Measurements from ENCODE around the gene PRKAB2. TPM values are rescaled to one million over a fixed set of nuclear protein-coding genes. Genes with fewer than 3 reads are reported as not detected.
"Not testable (repeated sequence)": the region's sequence is repeated elsewhere in the genome, so short reads cannot be mapped to it uniquely, and the experiment has no call there.

PRKAB2 gene
- polyA plus RNA-seq, 3 donors from 2014 or later, result 1.0 to 2.7 (median 2.3) TPM

GRCh38 chr1:147167365-147167764 lies 4.9 kb downstream of the PRKAB2 start:
- no peak for DNase-seq
- peaks cover 17 to 22% of the 10 kb centered on the region in 2 donors for H3K4me1 Mint-ChIP-seq
- no peak overlapping the region for H3K4me3 Mint-ChIP-seq
- H3K27ac Mint-ChIP-seq, result no peak overlapping the region
- H3K9me3 Mint-ChIP-seq, result no peaks in the 10 kb centered on the region
- peaks cover 1 to 3% (median 2%) of the 10 kb centered on the region in 3 donors for H3K27me3 Mint-ChIP-seq (ENCODE audit: low read depth in 3 of 3)
- peaks cover 0 to 15% (median 14%) of the 10 kb centered on the region in 3 donors for H3K36me3 Mint-ChIP-seq

- Mint-ChIP-seq H3K9me3 (no peaks in the 10 kb centered on the region), H3K36me3 (peaks cover 13 to 43% (median 34%) of the 10 kb centered on the region in 3 donors), H3K27ac (no peak overlapping the region), H3K4me3 (no peak overlapping the region), H3K27me3 (ENCODE audit: low read depth in 3 of 3) (no peaks in the 10 kb centered on the region), H3K4me1 (no peaks in the 10 kb centered on the region)
- DNase-seq, result no peak
Observed at GRCh38 chr1:147163019-147163418, 9.3 kb downstream of the PRKAB2 start.

- no peak overlapping the region for H3K27ac Mint-ChIP-seq
- DNase-seq, result no peak
- no peaks in the 10 kb centered on the region for H3K4me1 Mint-ChIP-seq
- H3K27me3 Mint-ChIP-seq (ENCODE audit: low read depth in 3 of 3), result no peaks in the 10 kb centered on the region
- H3K9me3 Mint-ChIP-seq, result no peaks in the 10 kb centered on the region
- H3K4me3 Mint-ChIP-seq, result no peak overlapping the region
- H3K36me3 Mint-ChIP-seq, result peaks cover 22 to 52% (median 44%) of the 10 kb centered on the region in 3 donors
Observed at GRCh38 chr1:147162093-147162492, 10.2 kb downstream of the PRKAB2 start.

- not testable (repeated sequence) for H3K9me3 Mint-ChIP-seq; DNase-seq; H3K27me3 Mint-ChIP-seq (ENCODE audit: low read depth in 3 of 3); H3K4me3 Mint-ChIP-seq; H3K4me1 Mint-ChIP-seq; H3K27ac Mint-ChIP-seq
- peaks cover 47 to 58% (median 52%) of the 10 kb centered on the region in 3 donors for H3K36me3 Mint-ChIP-seq
Observed at GRCh38 chr1:147157116-147157515, 15.2 kb downstream of the PRKAB2 start.

GRCh38 chr1:147156642-147157041 lies 15.6 kb downstream of the PRKAB2 start:
- H3K4me1 Mint-ChIP-seq, result no peaks in the 10 kb centered on the region
- DNase-seq, result no peak
- no peaks in the 10 kb centered on the region for H3K27me3 Mint-ChIP-seq (ENCODE audit: low read depth in 3 of 3)
- H3K4me3 Mint-ChIP-seq, result no peak overlapping the region
- H3K27ac Mint-ChIP-seq, result peak overlapping the region in 1 of 6 donors; percentile 27
- H3K36me3 Mint-ChIP-seq, result peaks cover 47 to 57% (median 52%) of the 10 kb centered on the region in 3 donors
- no peaks in the 10 kb centered on the region for H3K9me3 Mint-ChIP-seq

- H3K27ac Mint-ChIP-seq, result no peak overlapping the region
Observed at GRCh38 chr1:147152772-147153171, 19.5 kb downstream of the PRKAB2 start.

GRCh38 chr1:147151244-147151643 lies 21.0 kb downstream of the PRKAB2 start:
- Mint-ChIP-seq H3K4me1 (no peaks in the 10 kb centered on the region), H3K27ac (no peak overlapping the region), H3K9me3 (no peaks in the 10 kb centered on the region), H3K27me3 (ENCODE audit: low read depth in 3 of 3) (peaks cover 0 to 2% (median 0%) of the 10 kb centered on the region in 3 donors), H3K36me3 (peaks cover 14 to 25% (median 21%) of the 10 kb centered on the region in 3 donors), H3K4me3 (no peak overlapping the region)
- DNase-seq, result no peak

More at GRCh38 chr1:147152772-147153171, 19.5 kb downstream of the PRKAB2 start:
- no peak for DNase-seq
- Mint-ChIP-seq H3K4me1 (no peaks in the 10 kb centered on the region), H3K4me3 (no peak overlapping the region), H3K36me3 (peaks cover 24 to 41% (median 30%) of the 10 kb centered on the region in 3 donors), H3K27me3 (ENCODE audit: low read depth in 3 of 3) (peaks cover 0 to 2% (median 0%) of the 10 kb centered on the region in 3 donors), H3K9me3 (no peaks in the 10 kb centered on the region)

GRCh38 chr1:147142886-147143285 lies 29.4 kb downstream of the PRKAB2 start:
- H3K4me3 Mint-ChIP-seq, result no peak overlapping the region
- no peaks in the 10 kb centered on the region for H3K9me3 Mint-ChIP-seq
- H3K27ac Mint-ChIP-seq, result no peak overlapping the region
- DNase-seq, result no peak
- no peaks in the 10 kb centered on the region for H3K4me1 Mint-ChIP-seq
- H3K36me3 Mint-ChIP-seq, result no peaks in the 10 kb centered on the region
- H3K27me3 Mint-ChIP-seq (ENCODE audit: low read depth in 3 of 3), result peaks cover 7 to 11% (median 8%) of the 10 kb centered on the region in 3 donors

- not testable (repeated sequence) for H3K36me3 Mint-ChIP-seq; H3K9me3 Mint-ChIP-seq; H3K27ac Mint-ChIP-seq; DNase-seq; H3K27me3 Mint-ChIP-seq (ENCODE audit: low read depth in 3 of 3); H3K4me3 Mint-ChIP-seq; H3K4me1 Mint-ChIP-seq
Observed at GRCh38 chr1:147130721-147131120, 41.5 kb downstream of the PRKAB2 start.

- no peak for DNase-seq
- H3K27ac Mint-ChIP-seq, result no peak overlapping the region
- peaks cover 0 to 3% (median 0%) of the 10 kb centered on the region in 6 donors for H3K9me3 Mint-ChIP-seq
- H3K4me3 Mint-ChIP-seq, result no peak overlapping the region
- peaks cover 5 to 12% (median 7%) of the 10 kb centered on the region in 3 donors for H3K27me3 Mint-ChIP-seq (ENCODE audit: low read depth in 3 of 3)
- H3K36me3 Mint-ChIP-seq, result peaks cover 0 to 4% (median 0%) of the 10 kb centered on the region in 3 donors
- no peaks in the 10 kb centered on the region for H3K4me1 Mint-ChIP-seq
Observed at GRCh38 chr1:147129116-147129873, 43.0 kb downstream of the PRKAB2 start.

- peaks cover 0 to 4% (median 0%) of the 10 kb centered on the region in 3 donors for H3K36me3 Mint-ChIP-seq
- no peaks in the 10 kb centered on the region for H3K4me1 Mint-ChIP-seq
- no peak overlapping the region for H3K27ac Mint-ChIP-seq
- H3K27me3 Mint-ChIP-seq (ENCODE audit: low read depth in 3 of 3), result peaks cover 3 to 5% (median 4%) of the 10 kb centered on the region in 3 donors
- H3K4me3 Mint-ChIP-seq, result no peak overlapping the region
- DNase-seq, result no peak
- peaks cover 0 to 3% (median 0%) of the 10 kb centered on the region in 6 donors for H3K9me3 Mint-ChIP-seq
Observed at GRCh38 chr1:147124266-147124665, 48.0 kb downstream of the PRKAB2 start.

- Mint-ChIP-seq H3K27me3 (ENCODE audit: low read depth in 3 of 3) (peaks cover 3 to 5% (median 3%) of the 10 kb centered on the region in 3 donors), H3K9me3 (no peaks in the 10 kb centered on the region), H3K27ac (no peak overlapping the region), H3K36me3 (no peaks in the 10 kb centered on the region), H3K4me1 (no peaks in the 10 kb centered on the region), H3K4me3 (no peak overlapping the region)
- DNase-seq, result no peak
Observed at GRCh38 chr1:147117109-147117508, 55.2 kb downstream of the PRKAB2 start.

GRCh38 chr1:147115496-147115895 lies 56.8 kb downstream of the PRKAB2 start:
- H3K27me3 Mint-ChIP-seq (ENCODE audit: low read depth in 3 of 3), result peaks cover 3 to 5% (median 3%) of the 10 kb centered on the region in 3 donors

GRCh38 chr1:147115079-147115478 lies 57.2 kb downstream of the PRKAB2 start:
- not testable (repeated sequence) for DNase-seq; H3K4me1 Mint-ChIP-seq; H3K27me3 Mint-ChIP-seq (ENCODE audit: low read depth in 3 of 3); H3K4me3 Mint-ChIP-seq; H3K9me3 Mint-ChIP-seq; H3K27ac Mint-ChIP-seq; H3K36me3 Mint-ChIP-seq

More at GRCh38 chr1:147115496-147115895, 56.8 kb downstream of the PRKAB2 start:
- no peak overlapping the region for H3K27ac Mint-ChIP-seq
- no peak for DNase-seq
- H3K36me3 Mint-ChIP-seq, result no peaks in the 10 kb centered on the region
- H3K4me1 Mint-ChIP-seq, result no peaks in the 10 kb centered on the region
- no peaks in the 10 kb centered on the region for H3K9me3 Mint-ChIP-seq
- H3K4me3 Mint-ChIP-seq, result no peak overlapping the region

Measured in immature natural killer cell (primary cell).